K562 (cell line): ENCODE data around the gene PSMB2. TPM values are rescaled to one million over a fixed set of nuclear protein-coding genes. Genes with fewer than 3 reads are reported as not detected.

Source experiments
- BCOR ChIP-seq: fragments of 450-650 bp; IDR thresholded peaks from 2 replicates; pipeline ENCODE4 v1.6.1; 2016
- DIDO1 ChIP-seq: fragments of 450-650 bp; IDR thresholded peaks from 2 replicates; pipeline ENCODE4 v1.6.1; 2016; ENCODE audit warnings: low read depth, missing biosample characterization, missing genetic modification characterization
- HDAC1 ChIP-seq, 2 experiments: fragments of 450-650 bp; IDR thresholded peaks; 2 replicates each; pipeline ENCODE4 v1.6.1; 2016 to 2017; ENCODE audit warnings: inconsistent platforms in 1 of 2, mild to moderate bottlenecking in 1 of 2, moderate library complexity in 1 of 2
- HDAC2 ChIP-seq: fragments of 450-650 bp; IDR thresholded peaks from 2 replicates; pipeline ENCODE4 v1.6.1; 2016; ENCODE audit warnings: mild to moderate bottlenecking
- HES1 ChIP-seq: fragments of 450-650 bp; IDR thresholded peaks from 2 replicates; pipeline ENCODE4 v1.6.1; 2016; ENCODE audit warnings: low read depth, mild to moderate bottlenecking, moderate library complexity
- HMGN3 ChIP-seq: IDR thresholded peaks from 2 replicates; pipeline ENCODE4 v1.6.1; 2011; ENCODE audit warnings: borderline replicate concordance, low read depth, mild to moderate bottlenecking, mixed read lengths, low read length; ENCODE audit not compliant: insufficient read length; ENCODE audit errors: extremely low read depth
- HNRNPH1 ChIP-seq: fragments of 200-400 bp; formaldehyde crosslinking; optimal IDR thresholded peaks from 2 replicates; pipeline ENCODE3; 2017; ENCODE audit warnings: low read depth, mild to moderate bottlenecking, low read length, moderate library complexity
- ID3 ChIP-seq, 2 experiments: fragments of 250-450 bp in 1 of 2; fragments of 450-650 bp in 1 of 2; sonication (Bioruptor Pico) in 1 of 2; IDR thresholded peaks; 2 replicates each; pipeline versions ENCODE4 v1.6.1 to v1.8.0; 2016 to 2021; ENCODE audit warnings: mild to moderate bottlenecking in 2 of 2, moderate library complexity in 2 of 2, missing compliant biosample characterization in 1 of 2, missing genetic modification characterization in 1 of 2
- MAZ ChIP-seq, 2 experiments: fragments of 450-650 bp in 1 of 2; sonication (generic) in 1 of 2; formaldehyde crosslinking; IDR thresholded peaks in 1 of 2; conservative IDR thresholded peaks in 1 of 2; 2 replicates each; pipeline versions ENCODE4 v1.4.0 to v1.5.0; 2020; ENCODE audit warnings: mild to moderate bottlenecking in 1 of 2, missing genetic modification reagents in 1 of 2
- MEIS2 ChIP-seq: fragments of 450-650 bp; IDR thresholded peaks from 2 replicates; pipeline ENCODE4 v1.6.1; 2014; ENCODE audit warnings: mild to moderate bottlenecking; ENCODE audit not compliant: partially characterized antibody
- MXI1 ChIP-seq: IDR thresholded peaks from 2 replicates; pipeline ENCODE4 v1.6.1; 2011; ENCODE audit warnings: low read depth, mild to moderate bottlenecking, improper control_type of control experiment, low read length
- OTX1 ChIP-seq: fragments of 450-650 bp; formaldehyde crosslinking; IDR thresholded peaks from 2 replicates; pipeline ENCODE4 v1.4.0; 2022; ENCODE audit warnings: mild to moderate bottlenecking
- RBM25 ChIP-seq: fragments of 200-400 bp; formaldehyde crosslinking; IDR thresholded peaks from 2 replicates; pipeline ENCODE4 v1.6.1; 2018; ENCODE audit warnings: low read length, low read depth, moderate library complexity; ENCODE audit not compliant: severe bottlenecking
- RBM34 ChIP-seq: fragments of 200-400 bp; formaldehyde crosslinking; IDR thresholded peaks from 2 replicates; pipeline ENCODE4 v1.6.1; 2018; ENCODE audit warnings: low read length, borderline replicate concordance; ENCODE audit not compliant: insufficient read depth
- SMARCE1 ChIP-seq: fragments of 450-650 bp; IDR thresholded peaks from 2 replicates; pipeline ENCODE4 v1.7.1; 2016; ENCODE audit warnings: mild to moderate bottlenecking
- TFAP4 ChIP-seq: sonication (generic); formaldehyde crosslinking; IDR thresholded peaks from 2 replicates; pipeline ENCODE4 v1.8.0; 2022; ENCODE audit warnings: missing genetic modification reagents, mild to moderate bottlenecking, moderate library complexity, borderline replicate concordance
- TGIF2 ChIP-seq: sonication (generic); formaldehyde crosslinking; IDR thresholded peaks from 2 replicates; pipeline ENCODE4 v1.8.1; 2022; ENCODE audit warnings: mild to moderate bottlenecking, missing genetic modification reagents, moderate library complexity
- THRAP3 ChIP-seq: fragments of 450-650 bp; IDR thresholded peaks from 2 replicates; pipeline ENCODE4 v1.6.1; 2016; ENCODE audit warnings: mild to moderate bottlenecking, inconsistent platforms, borderline replicate concordance
- TRIM25 ChIP-seq: fragments of 450-650 bp; IDR thresholded peaks from 2 replicates; pipeline ENCODE4 v1.7.0; 2016; ENCODE audit warnings: borderline replicate concordance
- TSHZ1 ChIP-seq: fragments of 250-450 bp; sonication (Bioruptor Pico); IDR thresholded peaks from 2 replicates; pipeline ENCODE4 v1.4.0; 2020; ENCODE audit warnings: mild to moderate bottlenecking, moderate library complexity
- polyA plus RNA-seq, 8 experiments: library from polyadenylated mRNA; depleted of rRNA in 4 of 8; stranded (reverse) in 5 of 8; unstranded in 3 of 8; fragments of >200 nt; fragmentation: Nextera tagmentation in 2 of 8; fragmentation: Illumina TruSeq in 1 of 8; extraction: Ambion mirVana in 2 of 8; extraction: Trizol in 1 of 8; gene quantifications; 2 replicates each; pipeline versions ENCODE4 v1.2.1 to v1.2.3, GENCODE V29; 2011 to 2014; ENCODE audit warnings: inconsistent platforms in 1 of 8, missing spikeins in 1 of 8
- total RNA-seq, 7 experiments: library from RNA; depleted of rRNA in 6 of 7; stranded (reverse); fragments of >200 nt in 6 of 7; fragmentation: Illumina TruSeq in 2 of 7; extraction: Trizol in 2 of 7; gene quantifications; 2 replicates each; pipeline versions ENCODE4 v1.2.1 to v1.2.3, GENCODE V29; 2011 to 2021; ENCODE audit warnings: low replicate concordance in 1 of 7

Gene PSMB2
- total and polyA plus RNA-seq, 9 of the 15 experiments (the other 6 are each of a cell fraction or from before 2014, with no cell fraction given) = 71.7 to 543 (median 165) TPM

- TF ChIP-seq TRIM25 (no peak), MAZ (CRISPR knock-in tag; conservative IDR thresholded peaks at IDR 0.05 in 1 of 2, IDR thresholded peaks at IDR 0.05 in 1 of 2) (0 out of 4 replicates have a peak, but pooled peaks have one; percentile 38 to 64), DIDO1 (tag) (peak; percentile 93), MEIS2 (peak; percentile 57), HNRNPH1 (no peak), HES1 (no peak), TSHZ1 (CRISPR knock-in tag) (no peak), OTX1 (CRISPR knock-in tag) (no peak), HDAC2 (peak; percentile 44; the same call in 1 of the 2 replicates), MXI1 (peak; percentile 84), TGIF2 (no peak), TFAP4 (peak; percentile 67; the same call in 1 of the 2 replicates), BCOR (no peak), SMARCE1 (no peak), RBM25 (no peak), ID3 (CRISPR knock-in tag; IDR thresholded peaks at IDR 0.05) (no peak), ID3 (tag; IDR thresholded peaks at IDR 0.05) (no peak), THRAP3 (no peak), RBM34 (no peak), HDAC1 (IDR thresholded peaks at IDR 0.05) (peak in 1 of 2 experiments; percentile 91; a peak in 2 of 4 replicates), HMGN3 (no peak)
Observed at GRCh38 chr1:35641233-35641866, at the start of gene PSMB2 (continued).
